Measurements from ENCODE around the gene TRAF4.

DNA sequence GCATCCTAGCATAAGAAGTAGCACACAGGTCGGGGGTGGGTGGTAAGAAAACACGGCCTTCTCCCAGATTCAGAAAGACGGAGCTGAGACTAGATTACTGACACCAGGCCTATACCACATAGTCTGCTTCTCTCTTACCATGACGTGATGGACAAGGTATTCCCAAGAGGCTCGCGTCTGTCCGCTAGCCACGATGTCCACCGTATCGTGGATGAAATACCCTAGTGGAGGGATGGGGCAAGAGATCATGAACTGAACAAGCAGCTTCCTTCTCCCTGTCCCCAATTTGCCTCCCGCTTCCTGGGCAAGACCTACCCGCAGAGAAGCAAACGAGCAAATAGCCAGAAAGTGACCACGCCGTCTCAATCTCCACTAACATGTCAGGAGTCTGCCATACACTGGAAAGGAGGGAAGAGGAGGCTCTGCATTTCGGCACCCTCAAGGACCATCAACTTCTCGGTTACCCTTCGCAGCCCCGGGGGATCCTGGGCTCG, 18.6 kb upstream of the TRAF4 start:
- TF ChIP-seq POLR2AphosphoS5 (IDR thresholded peaks at IDR 0.05) (no peak), POLR2A (IDR thresholded peaks at IDR 0.05; ENCODE audit: low read depth) (no peak)
